ENCODE results near the gene GPN2. TPM values are rescaled to one million over a fixed set of nuclear protein-coding genes. Genes with fewer than 3 reads are reported as not detected.

GPN2 gene
- total and polyA plus RNA-seq, 9 of the 15 experiments (the other 6 are each of a cell fraction or from before 2014, with no cell fraction given): 9.9 to 58.8 (median 20.4) TPM

- peak; percentile 36; the same call in 1 of the 2 replicates for TF ChIP-seq USF1 (CRISPR knock-in tag; IDR thresholded peaks at IDR 0.05)
- TF ChIP-seq NONO (IDR thresholded peaks at IDR 0.05; ENCODE audit: low read depth in 2 of 2, low read length in 1 of 2): peak in 1 of 2 experiments; percentile 38; a peak in 2 of 4 replicates
- no peak for TF ChIP-seq ETS2 (tag; IDR thresholded peaks at IDR 0.05; ENCODE audit: borderline replicate concordance, poor library complexity, severe bottlenecking)
- peak; percentile 72; the same call in 1 of the 2 replicates for TF ChIP-seq CTBP1 (IDR thresholded peaks at IDR 0.05; ENCODE audit: borderline replicate concordance)
- TF ChIP-seq AFF4 (CRISPR knock-in tag; IDR thresholded peaks at IDR 0.05): 0 out of 2 replicates have a peak, but pooled peaks have one; percentile 29
- peak; percentile 70 for TF ChIP-seq ASH1L (IDR thresholded peaks at IDR 0.05; ENCODE audit: borderline replicate concordance, low read depth, partially characterized antibody)
- peak; percentile 61; the same call in 1 of the 2 replicates for TF ChIP-seq SAFB (IDR thresholded peaks at IDR 0.05; ENCODE audit: borderline replicate concordance, low read depth, low read length)
- TF ChIP-seq HCFC1 (IDR thresholded peaks at IDR 0.05; ENCODE audit: low read depth, low read length): peak; percentile 55
- TF ChIP-seq SP1 (CRISPR knock-in tag; IDR thresholded peaks at IDR 0.05): peak; percentile 95
- 0 out of 2 replicates have a peak, but pooled peaks have one; percentile 12 for TF ChIP-seq SPI1 (IDR thresholded peaks at IDR 0.05; ENCODE audit: borderline replicate concordance, low read depth, low read length)
- peak; percentile 88 to 92; a peak in 3 of 4 replicates for TF ChIP-seq FOXK2 (conservative IDR thresholded peaks at IDR 0.05 in 1 of 2, IDR thresholded peaks at IDR 0.05 in 1 of 2; ENCODE audit: low read depth in 2 of 2)
- TF ChIP-seq ZBTB2 (IDR thresholded peaks at IDR 0.05): peak; percentile 82; the same call in 1 of the 2 replicates
- TF ChIP-seq E2F3 (CRISPR knock-in tag; IDR thresholded peaks at IDR 0.05): peak; percentile 90
- TF ChIP-seq LCOR (CRISPR knock-in tag; IDR thresholded peaks at IDR 0.05): peak; percentile 81; the same call in 1 of the 2 replicates
- no peak for TF ChIP-seq XRCC5 (IDR thresholded peaks at IDR 0.05; ENCODE audit: low read depth, low read length)
- peak; percentile 80; the same call in 1 of the 2 replicates for TF ChIP-seq TCF7 (IDR thresholded peaks at IDR 0.05; ENCODE audit: borderline replicate concordance)
Observed at GRCh38 chr1:26921540-26922430, 31.7 kb upstream of the GPN2 start, which contains the start of gene NUDC (continued).

Measured in K562 (cell line).